ENCODE results near the gene FKBP4.
A peak's percentile ranks its signal among the peaks of the same experiment; 100 is the strongest.

The FKBP4 gene

DNA sequence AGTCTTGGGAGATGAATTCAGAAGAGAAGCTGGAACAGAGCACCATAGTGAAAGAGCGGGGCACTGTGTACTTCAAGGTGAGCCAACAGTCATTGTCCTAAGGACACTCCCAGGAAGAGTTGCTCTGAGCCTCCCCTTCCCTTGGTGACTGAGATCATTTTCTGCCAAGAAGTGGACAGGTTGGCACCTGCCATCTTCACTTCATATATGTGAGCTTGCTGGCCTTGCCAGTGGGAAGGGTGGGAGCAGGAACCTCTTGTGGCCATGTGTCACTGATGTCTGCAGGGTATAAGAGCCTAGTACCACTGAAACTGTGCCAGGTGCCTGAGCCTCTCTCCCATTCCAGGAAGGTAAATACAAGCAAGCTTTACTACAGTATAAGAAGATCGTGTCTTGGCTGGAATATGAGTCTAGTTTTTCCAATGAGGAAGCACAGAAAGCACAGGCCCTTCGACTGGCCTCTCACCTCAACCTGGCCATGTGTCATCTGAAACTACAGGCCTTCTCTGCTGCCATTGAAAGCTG lies 5.3 kb downstream of the FKBP4 start:
- H3K4me3 ChIP-seq (ENCODE audit: low read depth, low read length) = no peak overlapping the region
- H3K36me3 ChIP-seq (ENCODE audit: control insufficient read depth, insufficient read depth, low read length) = peaks cover 88% of the 10 kb centered on the region

DNA sequence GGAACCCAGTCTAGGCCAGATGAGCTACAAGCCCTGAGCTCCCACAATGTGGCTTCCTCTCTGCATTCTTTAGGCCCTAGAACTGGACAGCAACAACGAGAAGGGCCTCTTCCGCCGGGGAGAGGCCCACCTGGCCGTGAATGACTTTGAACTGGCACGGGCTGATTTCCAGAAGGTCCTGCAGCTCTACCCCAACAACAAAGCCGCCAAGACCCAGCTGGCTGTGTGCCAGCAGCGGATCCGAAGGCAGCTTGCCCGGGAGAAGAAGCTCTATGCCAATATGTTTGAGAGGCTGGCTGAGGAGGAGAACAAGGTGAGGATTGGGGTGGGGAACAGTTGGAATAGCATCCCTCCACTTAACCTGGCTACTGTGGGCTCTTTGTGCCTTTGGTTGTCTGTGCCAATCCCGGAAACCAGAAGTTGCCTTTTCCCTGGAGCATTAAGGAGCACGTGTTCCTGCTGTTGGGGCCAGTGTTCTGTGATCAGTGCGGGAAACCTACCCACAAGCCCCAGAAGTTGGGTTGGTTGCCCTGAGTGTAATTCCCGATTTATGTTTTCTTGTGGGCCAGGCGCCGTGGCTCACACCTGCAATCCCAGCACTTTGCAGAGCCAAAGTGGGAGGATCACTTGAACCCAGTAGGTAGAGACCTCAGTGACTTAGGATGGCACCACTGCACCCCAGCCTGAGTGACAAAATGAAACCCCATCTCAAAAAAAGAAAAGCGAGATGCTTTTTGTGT lies 6.4 kb downstream of the FKBP4 start:
- Histone ChIP-seq H3K9ac (ENCODE audit: low read depth, low read length) (no peak overlapping the region), H3K36me3 (ENCODE audit: control insufficient read depth, insufficient read depth, low read length) (peaks cover 100% of the 10 kb centered on the region), H3K27me3 (ENCODE audit: control insufficient read depth, insufficient read depth, low read length) (no peaks in the 10 kb centered on the region), H3K4me3 (ENCODE audit: low read depth, low read length) (no peak overlapping the region), H3K9me3 (ENCODE audit: control insufficient read depth, insufficient read depth, low read length) (no peaks in the 10 kb centered on the region), H3K27ac (ENCODE audit: low read depth, low read length) (no peak overlapping the region), H3K4me1 (ENCODE audit: control insufficient read depth, insufficient read depth, low read length) (no peaks in the 10 kb centered on the region)

More for the DNA sequence above, 5.3 kb downstream of the FKBP4 start:
- Histone ChIP-seq H3K27ac (ENCODE audit: low read depth, low read length) (no peak overlapping the region), H3K9ac (ENCODE audit: low read depth, low read length) (no peak overlapping the region), H3K27me3 (ENCODE audit: control insufficient read depth, insufficient read depth, low read length) (no peaks in the 10 kb centered on the region), H3K4me1 (ENCODE audit: control insufficient read depth, insufficient read depth, low read length) (no peaks in the 10 kb centered on the region), H3K9me3 (ENCODE audit: control insufficient read depth, insufficient read depth, low read length) (no peaks in the 10 kb centered on the region)

DNA sequence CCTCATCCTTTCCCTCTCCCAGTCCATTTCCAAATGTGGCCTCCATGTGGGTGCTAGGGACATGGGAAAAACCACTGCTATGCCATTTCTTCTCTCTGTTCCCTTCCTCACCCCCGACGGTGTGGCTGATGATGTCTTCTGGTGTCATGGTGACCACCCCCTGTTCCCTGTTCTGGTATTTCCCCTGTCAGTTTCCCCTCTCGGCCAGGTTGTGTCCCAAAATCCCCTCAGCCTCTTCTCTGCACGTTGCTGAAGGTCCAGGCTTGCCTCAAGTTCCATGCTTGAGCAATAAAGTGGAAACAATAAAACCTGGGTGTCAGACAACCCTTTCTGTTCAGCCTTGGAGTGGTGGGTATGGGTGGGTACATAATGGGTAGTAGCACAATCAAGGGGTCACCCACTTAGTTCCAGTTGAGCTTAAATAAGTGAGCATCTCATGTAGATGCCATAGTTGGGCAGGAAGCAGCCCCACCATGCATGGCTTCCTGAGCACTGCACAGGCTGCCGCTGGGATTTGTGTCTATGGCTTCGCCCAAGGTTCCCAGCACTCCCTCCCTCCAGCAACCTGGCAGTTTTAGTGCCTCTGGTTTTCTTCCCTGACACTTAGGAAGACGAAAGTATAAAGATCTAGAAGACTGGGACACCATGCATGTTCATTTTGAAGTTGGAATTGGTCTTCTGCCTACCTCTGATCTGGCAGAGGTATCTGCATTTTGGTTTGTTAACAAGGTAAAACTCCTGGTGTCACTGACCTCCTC lies 9.0 kb downstream of the FKBP4 start:
- H3K27ac ChIP-seq (ENCODE audit: low read depth, low read length) = no peak overlapping the region
- peaks cover 77% of the 10 kb centered on the region for H3K36me3 ChIP-seq (ENCODE audit: control insufficient read depth, insufficient read depth, low read length)
- H3K9ac ChIP-seq (ENCODE audit: low read depth, low read length) = no peak overlapping the region
- H3K4me3 ChIP-seq (ENCODE audit: low read depth, low read length) = no peak overlapping the region
- H3K9me3 ChIP-seq (ENCODE audit: control insufficient read depth, insufficient read depth, low read length) = no peaks in the 10 kb centered on the region
- H3K27me3 ChIP-seq (ENCODE audit: control insufficient read depth, insufficient read depth, low read length) = no peaks in the 10 kb centered on the region
- H3K4me1 ChIP-seq (ENCODE audit: control insufficient read depth, insufficient read depth, low read length) = no peaks in the 10 kb centered on the region

DNA sequence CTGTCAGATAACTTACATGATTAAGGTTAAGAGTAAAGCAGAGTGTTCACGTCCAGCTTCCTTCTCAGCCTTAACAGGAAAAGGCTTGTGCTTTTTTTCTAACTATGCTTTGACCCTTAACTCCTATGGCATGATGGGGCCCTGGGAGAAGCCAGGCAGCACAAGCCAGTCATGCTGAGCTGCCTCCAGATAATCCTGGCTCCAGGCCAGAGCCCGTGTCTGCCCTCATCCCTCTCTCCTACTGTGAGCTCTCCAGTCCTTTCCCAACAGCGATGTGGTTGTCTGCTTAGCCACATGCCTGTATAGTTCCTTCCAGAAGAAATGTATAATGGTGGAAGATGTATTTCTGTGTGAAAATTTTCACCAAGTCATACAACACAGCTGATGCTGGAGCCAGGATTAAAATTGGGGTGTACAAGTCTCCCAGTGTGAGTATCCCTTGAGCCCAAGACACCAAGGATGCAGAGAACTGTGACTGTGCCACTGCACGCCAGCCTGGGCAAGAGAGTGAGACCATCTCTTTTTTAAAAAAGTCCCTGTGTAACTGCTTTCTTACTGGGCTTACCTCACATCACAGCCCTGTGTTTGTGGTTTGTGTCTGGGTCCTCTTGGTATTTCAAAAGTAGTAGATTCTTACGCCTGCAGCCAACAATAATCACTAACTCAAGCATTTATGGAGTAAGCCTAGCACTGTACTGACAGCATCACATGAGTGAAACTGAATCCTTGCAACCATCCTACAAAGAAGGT lies 9.8 kb downstream of the FKBP4 start:
- no peaks in the 10 kb centered on the region for H3K4me1 ChIP-seq (ENCODE audit: control insufficient read depth, insufficient read depth, low read length)
- H3K36me3 ChIP-seq (ENCODE audit: control insufficient read depth, insufficient read depth, low read length) = peaks cover 69% of the 10 kb centered on the region
- H3K27me3 ChIP-seq (ENCODE audit: control insufficient read depth, insufficient read depth, low read length) = no peaks in the 10 kb centered on the region
- H3K4me3 ChIP-seq (ENCODE audit: low read depth, low read length) = no peak overlapping the region
- H3K27ac ChIP-seq (ENCODE audit: low read depth, low read length) = no peak overlapping the region
- no peak overlapping the region for H3K9ac ChIP-seq (ENCODE audit: low read depth, low read length)
- no peaks in the 10 kb centered on the region for H3K9me3 ChIP-seq (ENCODE audit: control insufficient read depth, insufficient read depth, low read length)

DNA sequence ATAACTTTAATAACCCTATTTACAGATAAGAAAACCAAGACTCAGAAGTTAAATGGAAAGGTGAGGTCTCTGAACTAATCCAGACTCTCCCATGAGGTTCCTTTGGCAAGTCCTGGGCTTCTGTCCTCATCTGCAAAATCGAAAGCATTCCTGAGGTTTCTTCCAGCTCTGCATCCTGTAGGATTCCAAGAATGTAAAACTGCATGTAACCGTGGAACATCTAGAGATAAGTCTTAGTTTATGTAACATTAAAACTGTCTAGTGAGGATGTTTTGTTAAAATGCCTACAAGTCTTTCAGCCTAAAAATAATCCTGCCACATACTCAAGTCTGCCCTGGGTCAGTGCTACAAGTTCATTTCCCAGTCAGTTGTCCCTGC lies 10.4 kb downstream of the FKBP4 start:
- no peaks in the 10 kb centered on the region for H3K4me1 ChIP-seq (ENCODE audit: control insufficient read depth, insufficient read depth, low read length)
- peaks cover 64% of the 10 kb centered on the region for H3K36me3 ChIP-seq (ENCODE audit: control insufficient read depth, insufficient read depth, low read length)
- H3K4me3 ChIP-seq (ENCODE audit: low read depth, low read length) = no peak overlapping the region
- H3K27me3 ChIP-seq (ENCODE audit: control insufficient read depth, insufficient read depth, low read length) = no peaks in the 10 kb centered on the region
- no peak overlapping the region for H3K9ac ChIP-seq (ENCODE audit: low read depth, low read length)
- no peaks in the 10 kb centered on the region for H3K9me3 ChIP-seq (ENCODE audit: control insufficient read depth, insufficient read depth, low read length)
- no peak overlapping the region for H3K27ac ChIP-seq (ENCODE audit: low read depth, low read length)

DNA sequence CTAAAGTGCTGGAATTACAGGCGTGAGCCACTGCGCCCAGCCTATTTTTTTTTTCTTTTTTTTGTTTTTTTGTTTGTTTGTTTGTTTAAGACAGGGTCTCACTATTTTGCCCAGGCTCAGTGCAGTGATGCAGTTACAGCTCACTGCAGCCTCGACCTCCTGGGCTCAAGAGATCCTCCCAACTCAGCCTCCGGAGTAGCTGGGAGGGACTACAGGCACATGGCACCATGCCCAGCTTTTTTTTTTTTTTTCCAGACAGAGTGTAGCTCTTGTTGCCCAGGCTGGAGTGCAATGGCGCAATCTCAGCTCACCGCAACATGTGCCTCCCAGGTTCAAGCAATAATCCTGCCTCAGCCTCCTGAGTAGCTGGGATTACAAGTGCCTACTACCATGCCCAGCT lies 11.9 kb downstream of the FKBP4 start:
- Histone ChIP-seq H3K27ac (ENCODE audit: low read depth, low read length) (no peak overlapping the region), H3K36me3 (ENCODE audit: control insufficient read depth, insufficient read depth, low read length) (peaks cover 48% of the 10 kb centered on the region), H3K9me3 (ENCODE audit: control insufficient read depth, insufficient read depth, low read length) (no peaks in the 10 kb centered on the region), H3K27me3 (ENCODE audit: control insufficient read depth, insufficient read depth, low read length) (no peaks in the 10 kb centered on the region), H3K9ac (ENCODE audit: low read depth, low read length) (no peak overlapping the region), H3K4me3 (ENCODE audit: low read depth, low read length) (no peak overlapping the region), H3K4me1 (ENCODE audit: control insufficient read depth, insufficient read depth, low read length) (peaks cover 3% of the 10 kb centered on the region)

DNA sequence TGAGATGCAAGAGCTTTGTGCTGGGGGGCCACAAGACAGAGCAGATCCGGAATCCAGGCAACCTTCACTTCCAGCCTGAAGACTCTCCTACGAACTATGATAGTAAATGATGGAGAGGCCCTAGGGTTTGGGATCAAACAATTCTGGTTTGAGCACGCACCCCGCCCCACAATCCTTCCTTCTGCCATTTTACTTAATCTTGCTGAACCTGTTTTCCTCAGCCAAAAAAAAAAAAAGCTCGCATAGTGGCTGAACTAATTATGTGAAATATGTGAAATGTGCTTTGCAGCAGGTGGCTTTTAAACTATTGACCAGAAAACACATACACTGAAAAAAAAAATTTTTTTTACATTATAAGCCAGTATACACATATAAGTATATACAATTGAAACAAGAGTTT lies 17.0 kb downstream of the FKBP4 start:
- H3K27ac ChIP-seq (ENCODE audit: low read depth, low read length) = peak overlapping the region; percentile 31
- H3K9ac ChIP-seq (ENCODE audit: low read depth, low read length) = no peak overlapping the region
- peak overlapping the region; percentile 44 for H3K4me3 ChIP-seq (ENCODE audit: low read depth, low read length)

DNA sequence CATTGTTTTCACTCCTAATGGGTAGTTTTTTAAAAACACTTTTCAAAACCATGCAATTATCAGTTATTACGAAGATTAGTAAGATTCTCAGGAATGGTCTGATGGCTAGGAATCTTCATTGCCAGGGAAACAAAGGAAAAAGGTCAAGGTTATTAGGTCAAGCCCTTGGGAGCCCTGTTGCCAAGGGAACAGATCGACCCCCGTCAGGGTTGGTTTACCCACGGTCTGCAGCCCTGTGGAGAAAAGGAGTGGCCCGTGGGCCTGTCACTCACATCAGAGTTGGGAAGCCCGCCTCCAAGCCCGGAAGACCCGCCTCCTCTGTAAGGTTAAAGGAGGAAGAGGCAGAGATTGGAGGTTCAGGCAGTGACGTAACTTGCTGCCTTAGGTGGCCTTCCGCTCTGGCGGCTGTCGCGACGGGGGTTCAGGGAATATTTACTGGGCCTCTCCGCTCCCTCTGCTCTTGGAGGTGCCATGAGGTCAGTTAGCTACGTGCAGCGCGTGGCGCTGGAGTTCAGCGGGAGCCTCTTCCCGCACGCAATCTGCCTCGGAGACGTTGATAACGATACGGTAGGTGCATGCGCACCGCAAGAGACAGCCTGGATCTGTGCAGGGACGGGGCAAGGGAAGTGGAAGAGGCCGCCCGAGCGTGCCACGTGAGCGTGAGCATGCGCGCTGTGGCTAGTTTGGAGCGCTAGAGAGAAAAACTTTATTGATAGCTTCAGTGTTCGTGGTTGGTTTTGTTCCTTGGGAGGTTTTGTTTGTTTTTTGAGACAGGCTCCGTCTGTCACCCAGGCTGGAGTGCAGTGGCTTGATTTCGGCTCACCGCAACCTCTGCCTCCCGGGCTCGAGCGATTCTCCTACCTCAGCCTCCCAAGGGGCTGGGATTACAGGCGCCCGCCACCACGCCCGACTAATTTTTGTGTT lies 17.8 kb downstream of the FKBP4 start, which contains the start of gene ITFG2:
Gene ITFG2, plus strand, starts transcription at position 379 of the 924 bp plus-strand sequence. Its CDS starts 93 bp downstream, at position 472.
- no peaks in the 10 kb centered on the region for H3K27me3 ChIP-seq (ENCODE audit: control insufficient read depth, insufficient read depth, low read length)
- H3K36me3 ChIP-seq (ENCODE audit: control insufficient read depth, insufficient read depth, low read length) = peaks cover 8% of the 10 kb centered on the region
- peak within 1 kb of the TSS; percentile 96 for H3K9ac ChIP-seq (ENCODE audit: low read depth, low read length)
- H3K4me3 ChIP-seq (ENCODE audit: low read depth, low read length) = peak within 1 kb of the TSS; percentile 76
- peak within 1 kb of the TSS; percentile 93 for H3K27ac ChIP-seq (ENCODE audit: low read depth, low read length)
- H3K4me1 ChIP-seq (ENCODE audit: control insufficient read depth, insufficient read depth, low read length) = peaks cover 8% of the 10 kb centered on the region
- no peaks in the 10 kb centered on the region for H3K9me3 ChIP-seq (ENCODE audit: control insufficient read depth, insufficient read depth, low read length)

More for the DNA sequence above, 17.0 kb downstream of the FKBP4 start:
- H3K27me3 ChIP-seq (ENCODE audit: control insufficient read depth, insufficient read depth, low read length) = no peaks in the 10 kb centered on the region
- H3K4me1 ChIP-seq (ENCODE audit: control insufficient read depth, insufficient read depth, low read length) = peaks cover 8% of the 10 kb centered on the region
- peaks cover under 1% of the 10 kb centered on the region; the same call in 1 of the 2 replicates for H3K36me3 ChIP-seq (ENCODE audit: control insufficient read depth, insufficient read depth, low read length)
- no peaks in the 10 kb centered on the region for H3K9me3 ChIP-seq (ENCODE audit: control insufficient read depth, insufficient read depth, low read length)

DNA sequence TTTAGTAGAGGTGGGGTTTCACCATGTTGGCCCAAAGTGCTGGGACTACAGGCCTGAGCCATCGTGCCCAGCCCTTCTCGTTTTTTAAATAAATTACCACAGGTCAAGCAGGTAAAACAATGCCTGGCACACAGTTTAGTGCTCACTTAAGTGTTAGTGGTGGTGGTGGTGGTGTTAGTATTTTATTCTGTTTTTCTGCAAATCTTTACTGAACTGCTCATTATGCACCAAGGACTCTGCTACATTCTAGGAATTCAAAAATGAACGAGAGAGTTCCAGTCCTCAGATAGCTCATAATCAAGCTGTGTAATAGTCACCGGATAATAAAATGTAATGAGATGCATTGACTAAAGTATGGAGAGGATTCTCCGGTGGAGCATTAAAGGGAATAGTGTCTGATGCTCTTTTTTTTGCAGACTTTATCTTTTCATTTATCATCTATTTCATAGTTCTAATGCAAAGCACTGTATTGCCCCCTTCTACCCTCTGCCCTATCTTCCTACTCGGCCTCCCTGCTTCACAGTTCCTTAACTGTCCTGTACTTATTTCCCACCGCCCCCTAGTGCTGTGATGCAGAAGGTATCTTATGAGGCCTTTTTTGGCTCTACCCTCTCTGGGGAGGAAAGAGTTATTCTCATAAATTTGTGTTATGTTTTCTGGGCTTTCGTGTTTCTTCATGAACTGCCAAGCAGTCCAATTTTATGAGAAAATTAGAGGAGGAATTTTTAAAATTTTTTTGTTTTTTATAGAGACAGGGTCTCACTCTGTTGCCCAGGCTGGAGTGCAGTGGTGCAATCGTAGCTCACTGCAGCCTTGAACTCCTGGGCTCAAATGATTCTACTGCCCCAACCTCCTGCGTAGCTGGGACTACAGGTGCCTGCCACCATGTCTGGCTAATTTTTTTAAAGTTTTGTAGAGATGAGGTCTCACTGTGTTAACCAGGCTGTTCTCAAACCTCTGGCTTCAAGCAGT lies 18.7 kb downstream of the FKBP4 start:
- peak overlapping the region; percentile 76 for H3K4me3 ChIP-seq (ENCODE audit: low read depth, low read length)

More for the DNA sequence above, 18.7 kb downstream of the FKBP4 start:
- H3K9me3 ChIP-seq (ENCODE audit: control insufficient read depth, insufficient read depth, low read length) = no peaks in the 10 kb centered on the region
- H3K27ac ChIP-seq (ENCODE audit: low read depth, low read length) = peak overlapping the region; percentile 93
- no peaks in the 10 kb centered on the region for H3K27me3 ChIP-seq (ENCODE audit: control insufficient read depth, insufficient read depth, low read length)
- H3K36me3 ChIP-seq (ENCODE audit: control insufficient read depth, insufficient read depth, low read length) = peaks cover 18% of the 10 kb centered on the region
- peak overlapping the region; percentile 96 for H3K9ac ChIP-seq (ENCODE audit: low read depth, low read length)
- peaks cover 8% of the 10 kb centered on the region for H3K4me1 ChIP-seq (ENCODE audit: control insufficient read depth, insufficient read depth, low read length)
